Fibroblast of skin of scalp (primary cell): ENCODE results near the gene ZNF469.
A peak's percentile ranks its signal among the peaks of the same experiment; 100 is the strongest.

Source experiments
- DNase-seq: peaks from one replicate; pipeline ENCODE4 v3.0.0-alpha.2; 2013

ZNF469 gene

DNA sequence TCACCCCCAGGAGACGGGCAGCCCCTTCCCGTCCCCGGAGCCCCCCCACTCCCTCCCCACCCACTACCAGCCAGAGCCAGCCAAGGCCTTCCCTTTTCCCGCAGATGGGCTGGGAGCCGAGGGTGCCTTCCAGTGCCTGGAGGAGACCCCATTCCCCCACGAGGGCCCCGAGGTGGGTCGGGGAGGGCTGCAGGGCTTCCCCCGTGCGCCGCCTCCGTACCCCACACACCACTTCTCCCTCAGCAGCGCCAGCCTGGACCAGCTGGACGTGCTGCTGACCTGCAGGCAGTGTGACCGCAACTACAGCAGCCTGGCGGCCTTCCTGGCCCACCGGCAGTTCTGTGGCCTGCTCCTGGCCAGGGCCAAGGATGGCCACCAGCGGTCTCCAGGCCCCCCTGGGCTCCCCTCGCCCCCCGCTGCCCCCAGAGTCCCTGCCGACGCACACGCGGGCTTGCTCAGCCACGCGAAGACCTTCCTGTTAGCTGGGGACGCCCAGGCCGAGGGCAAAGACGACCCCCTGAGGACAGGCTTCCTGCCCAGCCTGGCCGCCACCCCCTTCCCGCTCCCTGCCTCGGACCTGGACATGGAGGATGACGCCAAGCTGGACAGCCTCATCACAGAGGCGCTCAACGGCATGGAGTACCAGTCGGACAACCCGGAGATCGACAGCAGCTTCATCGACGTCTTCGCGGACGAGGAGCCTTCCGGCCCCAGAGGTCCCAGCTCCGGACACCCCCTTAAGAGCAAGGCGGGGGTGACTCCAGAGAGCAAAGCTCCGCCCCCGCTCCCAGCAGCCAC, 46.8 kb downstream of the ZNF469 start:
- no peak for DNase-seq

DNA sequence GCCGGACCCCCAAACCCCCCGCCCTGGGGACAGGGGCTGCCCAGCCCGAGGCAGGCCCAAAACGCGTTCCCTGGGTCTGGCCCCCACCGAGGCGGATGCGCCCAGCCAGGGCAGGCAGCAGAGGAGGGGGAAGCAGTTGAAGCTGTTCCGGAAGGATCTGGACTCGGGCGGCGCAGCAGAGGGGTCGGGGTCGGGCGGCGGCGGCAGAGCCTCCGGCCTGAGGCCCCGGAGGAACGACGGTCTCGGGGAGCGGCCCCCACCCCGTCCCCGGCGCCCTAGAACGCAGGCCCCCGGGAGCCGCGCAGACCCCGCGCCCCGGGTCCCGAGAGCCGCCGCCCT, 47.4 kb downstream of the ZNF469 start:
- DNase-seq = no peak

DNA sequence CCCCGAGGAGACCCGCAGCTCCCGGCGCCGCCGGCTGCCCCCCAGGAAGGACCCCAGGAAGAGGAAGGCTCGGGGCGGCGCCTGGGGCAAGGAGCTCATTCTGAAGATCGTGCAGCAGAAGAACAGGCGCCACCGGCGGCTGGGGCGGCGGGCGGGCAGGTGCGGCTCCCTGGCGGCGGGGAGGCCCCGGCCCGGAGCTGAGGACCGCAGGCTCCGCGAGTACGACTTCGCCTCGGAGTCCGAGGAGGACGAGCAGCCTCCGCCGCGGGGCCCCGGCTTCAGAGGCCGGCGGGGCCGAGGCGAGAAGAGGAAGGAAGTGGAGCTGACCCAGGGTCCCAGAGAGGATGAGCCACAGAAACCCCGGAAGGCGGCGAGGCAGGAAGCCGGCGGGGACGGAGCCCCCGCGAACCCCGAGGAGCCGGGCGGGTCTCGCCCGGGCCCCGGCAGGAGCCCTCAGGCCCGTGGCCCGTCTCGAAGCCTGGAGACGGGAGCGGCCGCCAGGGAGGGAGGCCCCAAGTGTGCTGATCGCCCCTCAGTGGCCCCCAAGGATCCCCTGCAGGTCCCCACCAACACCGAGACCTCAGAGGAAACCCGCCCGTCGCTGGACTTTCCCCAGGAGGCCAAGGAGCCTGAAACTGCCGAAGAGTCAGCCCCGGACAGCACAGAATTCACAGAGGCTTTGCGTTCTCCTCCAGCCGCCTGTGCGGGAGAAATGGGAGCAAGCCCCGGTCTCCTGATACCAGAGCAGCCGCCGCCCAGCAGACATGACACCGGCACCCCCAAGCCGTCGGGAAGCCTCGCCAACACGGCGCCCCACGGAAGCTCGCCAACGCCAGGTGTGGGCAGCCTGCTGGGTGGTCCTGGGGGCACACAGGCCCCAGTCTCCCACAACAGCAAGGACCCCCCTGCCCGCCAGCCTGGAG, 48.0 kb downstream of the ZNF469 start:
- DNase-seq = peak; percentile 22

DNA sequence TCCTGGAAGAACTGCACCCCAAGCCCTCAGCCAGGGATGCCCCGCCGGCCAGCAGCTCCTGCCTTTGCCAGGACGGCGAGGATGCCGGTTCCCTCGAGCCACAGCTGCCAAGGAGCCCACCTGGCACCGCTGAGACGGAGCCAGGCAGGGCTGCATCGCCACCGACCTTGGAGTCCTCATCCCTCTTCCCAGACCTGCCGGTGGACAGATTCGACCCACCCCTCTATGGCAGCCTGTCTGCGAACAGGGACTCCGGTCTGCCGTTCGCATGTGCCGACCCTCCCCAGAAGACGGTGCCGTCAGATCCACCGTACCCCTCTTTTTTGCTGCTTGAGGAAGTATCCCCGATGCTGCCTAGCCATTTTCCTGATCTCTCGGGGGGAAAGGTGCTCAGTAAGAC, 48.9 kb downstream of the ZNF469 start:
- DNase-seq = no peak

DNA sequence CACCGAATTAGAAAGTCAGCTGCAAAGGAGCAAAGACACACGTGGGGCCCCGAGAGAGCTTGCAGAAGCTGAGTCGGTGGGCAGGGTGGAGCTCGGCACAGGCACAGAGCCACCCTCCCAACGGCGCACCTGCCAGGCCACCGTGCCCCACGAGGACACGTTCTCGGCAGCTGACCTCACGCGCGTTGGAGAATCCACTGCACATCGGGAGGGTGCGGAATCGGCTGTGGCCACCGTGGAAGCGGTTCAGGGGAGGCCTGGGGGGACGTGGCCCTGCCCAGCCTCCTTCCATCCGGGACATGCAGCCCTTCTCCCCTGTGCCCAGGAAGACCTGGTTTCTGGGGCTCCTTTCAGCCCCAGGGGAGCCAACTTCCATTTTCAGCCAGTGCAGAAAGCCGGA, 49.4 kb downstream of the ZNF469 start:
- DNase-seq = no peak
